Globus pallidus (tissue), 1 donor: Measurements from ENCODE around the gene IL15.
A peak's percentile ranks its signal among the peaks of the same experiment; 100 is the strongest.
"Not testable (repeated sequence)": the region's sequence is repeated elsewhere in the genome, so short reads cannot be mapped to it uniquely, and the experiment has no call there.

Source experiments
- DNase-seq: peaks from one replicate; pipeline ENCODE4 v3.0.0-alpha.2; 2015; ENCODE audit warnings: low spot score

IL15 gene

GRCh38 chr4:141636082-141636770 is at the start of gene IL15:
TSS of gene IL15 (plus strand) at chr4:141636583. CDS start at chr4:141719465, 82,882 bp downstream.
- peak; percentile 6 for DNase-seq

- DNase-seq: no peak
These were observed 48.5 kb upstream of the IL15 start for GRCh38 chr4:141587897-141588296.

DNA sequence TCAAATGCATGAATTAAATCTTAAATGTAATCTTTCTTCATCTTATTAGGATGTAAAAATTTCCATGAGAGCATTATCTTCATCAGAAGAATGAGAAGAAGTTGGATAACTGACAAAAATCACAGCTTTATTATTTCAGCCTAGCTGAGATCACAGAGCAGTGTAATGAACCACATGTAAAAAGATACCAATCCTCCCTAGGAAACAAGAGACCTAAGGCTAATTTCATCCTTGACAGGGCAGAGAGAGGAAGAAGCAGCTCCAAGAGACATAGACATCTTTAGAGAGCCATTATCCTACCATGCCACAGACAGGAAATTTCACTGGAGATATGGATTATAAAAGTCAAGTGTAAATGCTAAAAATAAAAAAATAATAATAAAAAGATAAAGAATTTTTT is 40.9 kb upstream of the IL15 start:
- no peak for DNase-seq

- DNase-seq: no peak
These were observed 36.5 kb upstream of the IL15 start for GRCh38 chr4:141599853-141600252.

DNA sequence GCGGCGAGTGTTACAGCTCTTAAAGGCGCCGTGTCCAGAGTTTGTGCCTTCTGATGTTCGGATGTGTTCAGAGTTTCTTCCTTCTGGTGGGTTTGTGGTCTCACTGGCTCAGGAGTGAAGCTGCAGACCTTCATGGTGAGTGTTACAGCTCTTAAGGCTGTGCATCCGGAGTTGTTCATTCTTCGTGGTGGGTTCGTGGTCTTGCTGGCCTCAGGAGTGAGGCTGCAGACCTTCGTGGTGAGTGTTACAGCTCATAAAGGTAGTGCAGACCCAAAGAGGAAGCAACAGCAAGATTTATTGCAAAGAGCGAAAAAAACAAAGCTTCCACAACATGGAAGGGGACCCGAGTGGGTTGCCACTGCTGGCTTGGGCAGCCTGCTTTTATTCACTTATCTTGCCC is 31.7 kb upstream of the IL15 start:
- DNase-seq: not testable (repeated sequence)

DNA sequence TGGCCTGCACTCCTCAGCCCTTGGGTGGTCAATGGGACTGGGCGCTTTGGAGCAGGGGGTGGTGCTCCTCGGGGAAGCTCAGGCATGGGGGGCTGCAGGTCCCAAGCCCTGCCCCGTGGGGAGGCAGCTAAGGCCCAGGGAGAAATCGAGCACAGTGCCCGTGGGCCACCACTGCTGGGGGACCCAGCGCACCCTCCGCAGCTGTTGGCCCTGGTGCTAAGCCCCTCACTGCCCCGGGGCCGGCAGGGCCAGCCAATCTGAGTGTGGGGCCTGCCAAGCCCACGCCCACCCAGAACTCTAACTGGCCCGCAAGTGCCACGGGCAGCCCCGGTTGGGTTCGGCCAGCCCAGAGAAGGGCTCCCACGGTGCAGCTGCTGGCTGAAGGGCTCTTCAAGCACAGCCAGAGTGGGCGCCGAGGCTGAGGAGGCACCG is 30.9 kb upstream of the IL15 start:
- DNase-seq: no peak

DNA sequence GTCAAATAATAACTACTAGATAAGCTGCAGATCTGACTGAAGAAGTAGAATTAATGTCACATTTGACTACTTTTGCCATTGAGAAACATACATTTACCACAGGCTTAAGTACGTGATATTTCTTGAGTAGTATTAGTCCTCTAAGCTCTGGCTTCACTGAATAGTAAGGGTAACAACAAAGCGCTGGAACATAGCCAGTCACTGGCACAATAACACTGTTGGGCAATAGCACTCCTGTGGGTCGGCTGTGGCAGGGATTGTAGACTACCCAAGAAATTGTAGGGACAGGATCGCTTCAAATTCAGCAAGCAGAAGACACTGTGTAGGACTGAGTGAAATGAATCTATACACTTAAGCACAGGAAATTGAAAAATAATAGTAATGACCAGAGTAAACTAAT is 27.1 kb upstream of the IL15 start:
- no peak for DNase-seq

DNA sequence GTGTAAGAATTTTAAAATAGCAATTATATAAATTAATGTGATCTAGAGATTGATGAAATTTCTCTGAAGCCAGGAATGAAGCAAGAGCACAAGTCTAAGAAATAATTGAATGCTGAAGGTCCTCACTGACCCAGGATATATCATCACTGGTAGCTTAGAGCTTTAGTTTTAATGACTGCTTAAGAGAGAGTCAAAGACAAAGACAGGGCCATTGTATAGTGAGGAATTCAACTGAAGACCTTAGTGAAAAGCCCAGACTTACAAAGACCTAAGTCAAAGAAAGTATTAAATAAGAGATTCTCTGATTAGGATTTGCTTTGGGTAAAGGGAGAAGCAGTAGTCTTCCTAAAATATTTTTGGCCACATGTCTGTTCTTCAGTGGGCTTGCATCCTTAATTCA is 26.0 kb upstream of the IL15 start:
- no peak for DNase-seq

DNA sequence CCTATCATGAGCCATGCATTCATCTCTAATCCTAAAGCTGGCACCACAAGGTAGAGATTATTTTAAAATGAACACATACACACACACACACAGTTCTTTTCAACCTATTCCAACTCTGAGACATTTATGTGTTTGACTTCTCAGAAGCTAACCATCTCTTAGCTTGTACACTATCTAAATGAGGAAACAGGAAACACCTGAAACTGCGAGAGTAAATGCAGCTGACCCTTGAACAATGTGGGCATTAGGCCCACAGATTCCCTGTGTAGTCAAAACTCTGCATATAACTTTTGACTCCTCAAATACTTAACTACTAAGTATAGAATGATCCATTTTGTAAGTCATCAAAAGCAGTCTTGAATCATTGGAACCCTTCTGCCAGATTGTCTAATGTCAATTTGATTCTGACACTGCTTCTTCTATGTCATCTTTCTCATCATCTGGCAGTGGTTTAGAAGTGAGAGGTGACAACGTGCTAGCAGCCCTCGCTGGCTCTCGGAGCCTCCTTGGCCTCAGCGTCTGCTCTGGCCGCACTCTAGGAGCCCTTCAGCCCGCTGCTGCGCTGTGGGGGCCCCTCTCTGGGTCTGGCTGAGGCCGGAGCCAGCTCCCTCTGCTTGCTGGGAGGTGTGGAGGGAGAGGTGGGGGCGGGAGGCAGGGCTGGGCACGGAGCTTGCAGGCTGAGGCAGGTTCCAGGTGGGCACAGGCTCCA is 21.4 kb upstream of the IL15 start:
- DNase-seq: no peak

DNA sequence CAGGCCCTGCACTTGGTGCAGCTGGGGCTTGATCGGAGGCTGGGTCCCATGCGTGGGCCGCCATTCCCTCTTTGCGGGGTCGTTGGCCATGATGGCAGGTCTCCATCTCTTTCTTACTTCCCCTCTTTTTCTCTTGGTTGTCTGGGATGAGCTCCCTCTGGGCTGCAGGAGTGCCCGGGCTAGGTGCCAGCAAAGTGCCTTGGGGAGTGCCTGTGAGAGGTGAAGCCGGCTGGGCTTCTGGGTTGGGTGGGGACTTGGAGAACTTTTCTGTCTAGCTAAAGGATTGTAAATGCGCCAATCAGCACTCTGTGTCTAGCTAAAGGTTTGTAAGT is 20.8 kb upstream of the IL15 start:
- not testable (repeated sequence) for DNase-seq

GRCh38 chr4:141620715-141621114 is 15.7 kb upstream of the IL15 start:
- DNase-seq: no peak

- DNase-seq: no peak
These were observed 11.4 kb upstream of the IL15 start for GRCh38 chr4:141625023-141625422.

GRCh38 chr4:141630854-141631253 is 5.5 kb upstream of the IL15 start:
- no peak for DNase-seq

DNA sequence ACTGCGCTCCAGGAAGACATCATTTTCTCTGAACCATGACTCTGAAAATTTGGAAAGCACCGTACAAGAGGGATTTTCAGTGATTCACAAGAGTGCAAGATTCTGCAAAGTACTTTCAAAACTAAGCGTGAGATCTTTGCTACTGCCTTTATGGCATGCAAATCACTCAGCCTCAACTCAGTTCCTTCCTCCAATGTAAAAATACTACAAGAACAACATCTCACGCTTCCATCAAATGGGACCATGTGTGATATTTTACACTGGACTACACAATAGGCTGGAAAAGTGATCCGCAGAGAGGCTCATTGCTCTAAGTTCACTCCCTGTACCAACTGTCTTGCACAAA is 674 bp upstream of the IL15 start:
- no peak for DNase-seq

DNA sequence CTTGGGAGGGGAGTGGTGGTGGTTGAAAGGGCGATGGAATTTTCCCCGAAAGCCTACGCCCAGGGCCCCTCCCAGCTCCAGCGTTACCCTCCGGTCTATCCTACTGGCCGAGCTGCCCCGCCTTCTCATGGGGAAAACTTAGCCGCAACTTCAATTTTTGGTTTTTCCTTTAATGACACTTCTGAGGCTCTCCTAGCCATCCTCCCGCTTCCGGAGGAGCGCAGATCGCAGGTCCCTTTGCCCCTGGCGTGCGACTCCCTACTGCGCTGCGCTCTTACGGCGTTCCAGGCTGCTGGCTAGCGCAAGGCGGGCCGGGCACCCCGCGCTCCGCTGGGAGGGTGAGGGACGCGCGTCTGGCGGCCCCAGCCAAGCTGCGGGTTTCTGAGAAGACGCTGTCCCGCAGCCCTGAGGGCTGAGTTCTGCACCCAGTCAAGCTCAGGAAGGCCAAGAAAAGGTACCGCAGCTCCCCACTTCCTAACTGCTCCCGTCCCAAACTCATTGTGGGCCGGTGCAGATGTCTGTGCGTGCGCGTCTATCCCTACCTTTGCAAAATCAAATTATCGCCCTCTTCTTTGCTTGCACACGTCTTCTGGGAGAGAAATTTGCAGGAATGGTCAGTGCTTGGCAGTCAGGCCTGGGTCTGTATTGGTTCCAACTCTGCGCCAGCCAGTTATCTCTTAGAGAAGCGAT is 533 bp downstream of the IL15 start:
- no peak for DNase-seq

GRCh38 chr4:141637565-141637964 is 1.2 kb downstream of the IL15 start:
- no peak for DNase-seq

DNA sequence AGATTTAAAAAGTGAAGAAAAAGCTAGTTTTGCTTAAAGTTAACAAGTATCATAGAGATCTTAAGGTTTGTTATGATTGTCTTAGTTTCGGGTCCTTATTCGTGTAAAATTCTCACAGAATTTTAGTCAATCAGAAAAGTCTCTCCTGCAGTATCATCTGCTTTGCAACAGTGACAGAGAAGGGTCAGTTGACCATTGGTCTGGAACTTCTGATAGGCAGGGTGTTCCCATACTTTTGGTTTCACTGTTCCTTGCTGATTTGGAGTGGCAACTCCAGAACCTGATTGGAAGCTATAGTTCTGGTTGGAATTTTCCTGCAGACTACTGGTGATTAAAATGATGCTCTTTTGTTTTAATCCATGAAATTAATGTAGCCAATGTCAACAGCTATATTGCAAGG is 1.8 kb downstream of the IL15 start:
- no peak for DNase-seq

- no peak for DNase-seq
These were observed 4.3 kb downstream of the IL15 start for GRCh38 chr4:141640696-141641095.

- DNase-seq: no peak
These were observed 5.7 kb downstream of the IL15 start for GRCh38 chr4:141642063-141642462.

DNA sequence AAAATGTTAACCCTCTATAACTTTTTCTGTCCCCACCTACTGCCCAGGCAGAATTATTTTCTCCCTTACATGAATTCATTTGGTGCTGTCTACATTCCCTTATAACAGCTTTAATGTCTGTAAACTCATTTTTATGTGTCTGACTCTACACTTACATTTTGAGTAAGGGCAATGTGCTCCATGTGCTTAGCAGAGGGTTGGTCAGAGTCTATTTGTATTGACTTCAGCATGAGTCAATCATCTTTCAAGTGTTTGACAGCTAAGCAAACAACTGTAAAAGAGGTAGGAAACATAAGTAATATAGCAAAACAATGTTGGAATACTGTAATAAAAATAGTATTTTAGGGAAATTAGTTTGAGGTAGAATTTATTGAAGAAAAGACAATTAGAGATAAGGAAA is 6.3 kb downstream of the IL15 start:
- DNase-seq: no peak

GRCh38 chr4:141643557-141643956 is 7.2 kb downstream of the IL15 start:
- no peak for DNase-seq

DNA sequence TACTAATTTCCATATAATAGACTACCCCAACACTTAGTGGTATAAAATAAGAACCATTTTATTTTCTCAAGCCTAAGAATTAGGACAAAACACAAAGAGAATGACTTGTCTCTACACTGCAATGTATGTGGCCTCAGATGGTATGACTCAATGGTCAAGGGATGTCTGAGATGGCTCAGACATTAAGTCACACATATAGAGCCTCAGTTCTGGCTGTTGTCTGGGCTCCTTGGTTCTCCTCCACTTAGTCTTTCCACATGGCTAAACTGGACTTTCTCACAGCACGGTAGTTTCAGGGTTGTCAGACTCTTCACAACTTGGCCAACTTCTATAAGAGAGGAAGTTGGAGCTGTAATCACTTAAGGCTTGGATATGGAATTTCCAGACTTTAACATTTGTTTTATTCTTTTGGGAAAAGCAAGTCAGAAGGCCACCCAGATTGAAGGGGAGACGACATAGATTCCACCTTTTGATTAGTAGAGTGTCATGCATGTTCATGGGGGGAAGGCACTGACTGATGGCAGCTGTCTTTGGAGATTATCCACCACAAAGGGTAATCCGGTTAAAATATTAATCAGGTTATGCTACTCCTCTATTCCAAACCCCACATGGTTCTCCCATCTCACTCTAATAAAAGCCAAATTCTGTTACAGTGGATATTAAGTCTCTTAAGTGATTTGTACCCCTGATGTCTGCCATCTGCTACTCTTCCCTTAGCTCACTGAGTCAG is 9.4 kb downstream of the IL15 start:
- no peak for DNase-seq

- DNase-seq: no peak
These were observed 10.6 kb downstream of the IL15 start for GRCh38 chr4:141646969-141647368.
